GM12878 (cell line): ENCODE results near the gene DNMT1. TPM values are rescaled to one million over a fixed set of nuclear protein-coding genes. Genes with fewer than 3 reads are reported as not detected.

Experiments used
- ASH2L ChIP-seq: fragments of 300-600, 200-600 bp; sonication (generic); IDR thresholded peaks from 2 replicates; pipeline ENCODE4 v1.6.1; 2017; ENCODE audit warnings: low read depth, mild to moderate bottlenecking, borderline replicate concordance
- CEBPZ ChIP-seq: fragments of 150-350 bp; IDR thresholded peaks from 2 replicates; pipeline ENCODE4 v1.6.1; 2016; ENCODE audit warnings: low read depth, low read length
- CHD4 ChIP-seq: fragments of 200-600 bp; sonication (generic); IDR thresholded peaks from 2 replicates; pipeline ENCODE4 v1.6.1; 2016; ENCODE audit warnings: mild to moderate bottlenecking
- E2F4 ChIP-seq: IDR thresholded peaks from 2 replicates; pipeline ENCODE4 v1.6.1; 2012; ENCODE audit warnings: low read depth, low read length, improper control_type of control experiment
- EGR1 ChIP-seq, 2 experiments: IDR thresholded peaks; 1 replicate in 1 of 2; 2 replicates in 1 of 2; pipeline ENCODE4 v1.6.1; 2011 to 2012; ENCODE audit warnings: low read depth in 2 of 2, low read length in 2 of 2, borderline replicate concordance in 1 of 2, mild to moderate bottlenecking in 1 of 2, moderate library complexity in 1 of 2
- GABPA ChIP-seq: IDR thresholded peaks from 2 replicates; pipeline ENCODE4 v1.6.1; 2014; ENCODE audit warnings: antibody characterized with exemption, low read depth, mild to moderate bottlenecking, inconsistent platforms
- HCFC1 ChIP-seq: fragments of 150-350 bp; IDR thresholded peaks from 2 replicates; pipeline ENCODE4 v1.6.1; 2014; ENCODE audit warnings: low read length
- IKZF1 ChIP-seq: fragments of 450-650 bp; conservative IDR thresholded peaks from 2 replicates; pipeline ENCODE4 v1.6.1; 2017; ENCODE audit warnings: antibody characterized with exemption, mild to moderate bottlenecking
- MEF2A ChIP-seq: IDR thresholded peaks from 2 replicates; pipeline ENCODE4 v1.6.1; 2011; ENCODE audit warnings: low read depth, mild to moderate bottlenecking, low read length, moderate library complexity; ENCODE audit not compliant: insufficient read depth
- NFXL1 ChIP-seq: fragments of 450-650 bp; IDR thresholded peaks from 2 replicates; pipeline ENCODE4 v1.6.1; 2017; ENCODE audit warnings: antibody characterized with exemption, mild to moderate bottlenecking, borderline replicate concordance
- POLR2AphosphoS5 ChIP-seq: IDR thresholded peaks from 2 replicates; pipeline ENCODE4 v1.6.1; 2011; ENCODE audit warnings: mild to moderate bottlenecking, low read length, inconsistent platforms
- POU2F2 ChIP-seq: IDR thresholded peaks from 3 replicates; pipeline ENCODE4 v1.6.1; 2011; ENCODE audit warnings: low read depth, mild to moderate bottlenecking, low read length, borderline replicate concordance
- RUNX3 ChIP-seq: IDR thresholded peaks from 2 replicates; pipeline ENCODE4 v1.6.1; 2012; ENCODE audit warnings: low read length, inconsistent platforms
- SMC3 ChIP-seq: IDR thresholded peaks from 2 replicates; pipeline ENCODE4 v1.6.1; 2011; ENCODE audit warnings: low read length, improper control_type of control experiment, borderline replicate concordance
- TCF3 ChIP-seq: IDR thresholded peaks from 2 replicates; pipeline ENCODE4 v1.6.1; 2012; ENCODE audit warnings: low read depth, mild to moderate bottlenecking, low read length, borderline replicate concordance; ENCODE audit not compliant: insufficient read depth
- ZNF622 ChIP-seq: fragments of 450-650 bp; IDR thresholded peaks from 2 replicates; pipeline ENCODE4 v1.6.1; 2017; ENCODE audit warnings: mild to moderate bottlenecking, inconsistent platforms
- polyA plus RNA-seq, 11 experiments: library from polyadenylated mRNA; depleted of rRNA in 4 of 11; unstranded in 6 of 11; stranded (reverse) in 5 of 11; fragments of >200 nt; fragmentation: Nextera tagmentation in 4 of 11; fragmentation: Illumina TruSeq in 1 of 11; extraction: Ambion mirVana in 4 of 11; extraction: Trizol in 1 of 11; gene quantifications; 1 replicate in 1 of 11; 2 replicates in 10 of 11; pipeline versions ENCODE4 v1.2.1 to v1.2.3, GENCODE V29; 2011 to 2016; ENCODE audit warnings: inconsistent platforms in 2 of 11, missing spikeins in 2 of 11, low read depth in 1 of 11
- total RNA-seq, 4 experiments: library from RNA; depleted of rRNA in 3 of 4; stranded (reverse); fragments of >200 nt in 3 of 4; fragmentation: Illumina TruSeq in 1 of 4; extraction: Trizol in 1 of 4; gene quantifications; 2 replicates each; pipeline versions ENCODE4 v1.2.1 to v1.2.3, GENCODE V29; 2013 to 2021
- TF ChIP-seq, protein P1 (sequence below): fragments of 450-650 bp; IDR thresholded peaks from 2 replicates; pipeline ENCODE4 v1.6.1; 2017; ENCODE audit warnings: mild to moderate bottlenecking, moderate library complexity

Gene DNMT1
- total and polyA plus RNA-seq, 10 of the 15 experiments (the other 5 are each of a cell fraction or from before 2014, with no cell fraction given): 70.0 to 290 (median 133) TPM

DNA sequence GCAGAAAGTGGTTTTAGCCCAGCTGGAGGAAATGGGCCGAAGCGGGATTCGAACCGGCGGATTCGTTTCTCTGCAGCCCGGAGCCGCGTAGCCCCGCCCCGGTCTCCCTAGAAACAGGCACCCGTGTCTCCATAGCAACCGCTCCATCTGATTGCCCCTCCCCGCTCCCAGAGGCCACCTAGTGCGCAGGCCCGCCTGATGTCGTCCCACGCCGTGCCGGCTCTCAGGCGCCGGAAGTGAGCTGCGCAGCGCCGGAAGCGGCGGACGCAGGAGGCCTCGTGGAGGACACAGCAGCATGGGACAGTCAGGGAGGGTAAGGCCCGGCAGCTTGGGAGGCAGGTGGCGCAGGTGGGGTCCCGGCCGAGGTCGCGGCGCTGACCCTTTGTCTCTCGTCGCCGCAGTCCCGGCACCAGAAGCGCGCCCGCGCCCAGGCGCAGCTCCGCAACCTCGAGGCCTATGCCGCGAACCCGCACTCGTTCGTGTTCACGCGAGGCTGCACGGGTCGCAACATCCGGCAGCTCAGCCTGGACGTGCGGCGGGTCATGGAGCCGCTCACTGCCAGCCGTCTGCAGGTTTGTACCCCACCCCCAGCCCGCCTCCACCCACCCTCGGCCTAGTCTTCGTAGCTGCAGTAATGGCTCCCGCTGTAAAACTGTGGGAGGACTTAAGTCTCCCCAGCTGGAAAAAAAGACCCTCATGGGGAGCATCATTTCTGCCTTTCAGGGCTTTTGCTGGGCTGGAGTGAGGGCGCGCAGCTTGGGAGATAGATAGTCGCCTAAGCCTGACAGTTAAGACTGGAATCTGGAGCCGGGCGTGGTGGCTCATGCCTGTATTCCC lies 88.4 kb downstream of the DNMT1 start, which contains the start of gene PPAN (continued):
- no peak for TF ChIP-seq CEBPZ
- TF ChIP-seq MEF2A: no peak
- TF ChIP-seq CHD4: no peak
- TF ChIP-seq ASH2L: no peak
- peak; percentile 57; the same call in 1 of the 3 replicates for TF ChIP-seq POU2F2
- peak; percentile 46; the same call in 1 of the 2 replicates for TF ChIP-seq TCF3
- peak; percentile 67 for TF ChIP-seq HCFC1
- TF ChIP-seq SMC3: 0 out of 2 replicates have a peak, but pooled peaks have one; percentile 15
- 0 out of 2 replicates have a peak, but pooled peaks have one; percentile 42 for TF ChIP-seq E2F4
- TF ChIP-seq EGR1 (IDR thresholded peaks at IDR 0.05; ENCODE audit: borderline replicate concordance in 1 of 2, low read depth in 2 of 2, low read length in 2 of 2): 0 out of 3 replicates have a peak, but pooled peaks of 1 of the 2 experiments have one; percentile 16
- TF ChIP-seq GABPA: peak; percentile 95
- TF ChIP-seq POLR2AphosphoS5: peak; percentile 80
- TF ChIP-seq, protein P1, sequence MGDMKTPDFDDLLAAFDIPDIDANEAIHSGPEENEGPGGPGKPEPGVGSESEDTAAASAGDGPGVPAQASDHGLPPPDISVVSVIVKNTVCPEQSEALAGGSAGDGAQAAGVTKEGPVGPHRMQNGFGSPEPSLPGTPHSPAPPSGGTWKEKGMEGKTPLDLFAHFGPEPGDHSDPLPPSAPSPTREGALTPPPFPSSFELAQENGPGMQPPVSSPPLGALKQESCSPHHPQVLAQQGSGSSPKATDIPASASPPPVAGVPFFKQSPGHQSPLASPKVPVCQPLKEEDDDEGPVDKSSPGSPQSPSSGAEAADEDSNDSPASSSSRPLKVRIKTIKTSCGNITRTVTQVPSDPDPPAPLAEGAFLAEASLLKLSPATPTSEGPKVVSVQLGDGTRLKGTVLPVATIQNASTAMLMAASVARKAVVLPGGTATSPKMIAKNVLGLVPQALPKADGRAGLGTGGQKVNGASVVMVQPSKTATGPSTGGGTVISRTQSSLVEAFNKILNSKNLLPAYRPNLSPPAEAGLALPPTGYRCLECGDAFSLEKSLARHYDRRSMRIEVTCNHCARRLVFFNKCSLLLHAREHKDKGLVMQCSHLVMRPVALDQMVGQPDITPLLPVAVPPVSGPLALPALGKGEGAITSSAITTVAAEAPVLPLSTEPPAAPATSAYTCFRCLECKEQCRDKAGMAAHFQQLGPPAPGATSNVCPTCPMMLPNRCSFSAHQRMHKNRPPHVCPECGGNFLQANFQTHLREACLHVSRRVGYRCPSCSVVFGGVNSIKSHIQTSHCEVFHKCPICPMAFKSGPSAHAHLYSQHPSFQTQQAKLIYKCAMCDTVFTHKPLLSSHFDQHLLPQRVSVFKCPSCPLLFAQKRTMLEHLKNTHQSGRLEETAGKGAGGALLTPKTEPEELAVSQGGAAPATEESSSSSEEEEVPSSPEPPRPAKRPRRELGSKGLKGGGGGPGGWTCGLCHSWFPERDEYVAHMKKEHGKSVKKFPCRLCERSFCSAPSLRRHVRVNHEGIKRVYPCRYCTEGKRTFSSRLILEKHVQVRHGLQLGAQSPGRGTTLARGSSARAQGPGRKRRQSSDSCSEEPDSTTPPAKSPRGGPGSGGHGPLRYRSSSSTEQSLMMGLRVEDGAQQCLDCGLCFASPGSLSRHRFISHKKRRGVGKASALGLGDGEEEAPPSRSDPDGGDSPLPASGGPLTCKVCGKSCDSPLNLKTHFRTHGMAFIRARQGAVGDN: peak; percentile 97
- TF ChIP-seq ZNF622: no peak
- TF ChIP-seq RUNX3: no peak; the same call in 1 of the 2 replicates
- 0 out of 2 replicates have a peak, but pooled peaks have one; percentile 33 for TF ChIP-seq IKZF1
- no peak for TF ChIP-seq NFXL1
